ENCODE results near the gene ZBTB48.
A peak's percentile ranks its signal among the peaks of the same experiment; 100 is the strongest.

The ZBTB48 gene

DNA sequence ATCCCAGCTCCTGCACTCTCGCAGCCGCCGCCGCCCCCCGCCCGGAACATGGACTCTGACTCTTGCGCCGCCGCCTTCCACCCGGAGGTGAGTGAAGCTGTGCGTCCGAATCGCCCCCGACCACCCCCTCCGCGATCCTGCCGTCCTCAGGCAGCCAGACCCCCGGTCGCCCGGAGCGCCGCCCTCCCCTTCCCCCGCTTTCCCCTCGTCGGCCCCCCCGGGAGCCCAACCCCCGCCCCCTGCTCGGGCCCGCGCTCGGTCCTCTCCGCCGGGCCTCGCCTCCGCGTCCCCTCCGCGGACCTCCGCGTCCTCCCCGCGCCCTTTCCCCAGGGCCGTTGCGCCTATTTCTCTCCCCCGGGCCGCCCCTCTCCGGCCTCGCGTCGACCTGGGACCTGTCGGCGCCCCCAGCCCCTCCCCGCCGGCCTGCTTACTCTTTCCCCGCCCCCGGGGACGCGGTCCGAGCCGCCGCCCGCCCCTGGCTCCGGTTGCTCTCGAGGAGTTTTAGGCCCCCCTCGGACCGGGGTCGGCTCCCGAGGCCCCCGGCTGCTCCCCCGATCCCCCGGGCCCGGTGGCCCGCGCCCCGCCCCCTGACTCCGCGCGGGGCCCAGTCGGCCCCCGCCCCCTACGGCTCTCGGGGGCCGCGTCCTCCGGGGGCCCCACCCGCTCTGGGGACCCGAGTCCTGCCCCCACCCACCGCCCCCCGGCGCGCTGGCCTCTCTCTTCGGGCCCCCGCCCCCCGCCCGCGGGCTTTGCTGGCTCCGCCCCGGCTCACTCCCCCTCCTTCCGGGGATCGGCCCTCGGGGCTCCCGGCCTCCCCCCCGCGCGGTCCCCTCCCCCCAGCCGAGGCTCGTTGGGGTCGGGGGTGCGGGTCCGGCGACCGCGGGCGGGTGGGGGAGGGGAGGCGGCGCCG, 34.5 kb downstream of the ZBTB48 start:
- peak; percentile 55 for DNase-seq

DNA sequence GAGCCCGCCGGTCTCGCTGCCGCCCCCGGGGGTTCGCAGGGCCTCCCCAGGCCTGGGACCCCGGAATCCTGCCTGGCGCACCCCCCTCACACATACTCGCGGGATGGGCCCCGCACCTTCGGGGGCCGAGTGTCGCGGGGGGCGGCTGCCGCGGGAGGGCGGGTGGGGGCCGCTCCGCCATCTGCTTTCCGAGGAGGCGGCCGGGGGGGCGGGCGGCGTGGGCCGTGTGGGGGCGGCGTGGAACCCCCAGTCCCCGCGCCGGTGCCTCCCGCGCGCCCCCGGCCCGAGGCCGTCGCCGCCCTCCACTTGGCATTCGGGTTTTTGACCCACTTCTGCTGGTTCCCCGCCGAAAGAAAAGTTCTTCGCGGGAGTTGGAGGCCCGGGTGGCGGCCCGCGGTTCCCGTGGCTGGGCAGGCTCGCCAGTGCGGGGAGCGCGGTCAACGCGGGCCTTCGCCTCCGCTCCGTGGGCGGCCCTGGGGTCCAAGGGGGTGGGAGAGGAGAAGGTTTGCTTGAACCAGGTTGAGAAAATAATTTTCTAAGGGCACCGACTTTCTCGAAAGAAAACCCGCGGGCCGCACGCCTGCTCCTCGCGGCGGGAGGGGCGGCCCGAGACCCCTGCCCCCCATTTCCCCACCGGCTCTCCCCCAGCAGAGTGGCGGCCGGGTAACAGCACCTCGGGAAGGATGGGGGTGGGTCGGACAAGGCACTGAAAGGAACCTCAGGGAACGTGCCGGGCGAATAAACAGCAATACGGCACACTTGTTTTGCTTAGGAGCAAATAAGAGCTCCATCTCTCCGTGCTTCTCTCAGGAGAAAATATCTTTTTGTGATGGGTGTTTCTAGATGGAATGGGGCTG, 35.4 kb downstream of the ZBTB48 start:
- DNase-seq: no peak

DNA sequence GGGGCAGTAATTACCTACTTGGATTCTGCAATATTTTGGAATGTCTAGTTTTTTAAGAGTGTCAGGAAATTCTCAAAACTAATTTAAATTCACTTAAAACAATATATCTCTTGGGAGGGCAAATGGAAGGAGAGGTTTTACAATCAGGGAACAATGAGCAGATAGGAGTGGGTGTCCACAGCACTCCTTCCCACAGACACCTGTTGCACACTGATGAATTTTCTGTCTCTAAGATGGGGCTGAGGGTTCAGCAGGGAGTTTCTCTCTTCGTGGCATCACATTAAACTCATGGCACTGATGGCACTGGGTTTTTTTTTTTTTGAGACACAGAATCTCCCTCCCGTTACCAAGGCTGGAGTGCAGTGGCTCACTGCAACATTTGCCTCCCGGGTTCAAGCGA, 39.3 kb downstream of the ZBTB48 start:
- no peak for DNase-seq

DNA sequence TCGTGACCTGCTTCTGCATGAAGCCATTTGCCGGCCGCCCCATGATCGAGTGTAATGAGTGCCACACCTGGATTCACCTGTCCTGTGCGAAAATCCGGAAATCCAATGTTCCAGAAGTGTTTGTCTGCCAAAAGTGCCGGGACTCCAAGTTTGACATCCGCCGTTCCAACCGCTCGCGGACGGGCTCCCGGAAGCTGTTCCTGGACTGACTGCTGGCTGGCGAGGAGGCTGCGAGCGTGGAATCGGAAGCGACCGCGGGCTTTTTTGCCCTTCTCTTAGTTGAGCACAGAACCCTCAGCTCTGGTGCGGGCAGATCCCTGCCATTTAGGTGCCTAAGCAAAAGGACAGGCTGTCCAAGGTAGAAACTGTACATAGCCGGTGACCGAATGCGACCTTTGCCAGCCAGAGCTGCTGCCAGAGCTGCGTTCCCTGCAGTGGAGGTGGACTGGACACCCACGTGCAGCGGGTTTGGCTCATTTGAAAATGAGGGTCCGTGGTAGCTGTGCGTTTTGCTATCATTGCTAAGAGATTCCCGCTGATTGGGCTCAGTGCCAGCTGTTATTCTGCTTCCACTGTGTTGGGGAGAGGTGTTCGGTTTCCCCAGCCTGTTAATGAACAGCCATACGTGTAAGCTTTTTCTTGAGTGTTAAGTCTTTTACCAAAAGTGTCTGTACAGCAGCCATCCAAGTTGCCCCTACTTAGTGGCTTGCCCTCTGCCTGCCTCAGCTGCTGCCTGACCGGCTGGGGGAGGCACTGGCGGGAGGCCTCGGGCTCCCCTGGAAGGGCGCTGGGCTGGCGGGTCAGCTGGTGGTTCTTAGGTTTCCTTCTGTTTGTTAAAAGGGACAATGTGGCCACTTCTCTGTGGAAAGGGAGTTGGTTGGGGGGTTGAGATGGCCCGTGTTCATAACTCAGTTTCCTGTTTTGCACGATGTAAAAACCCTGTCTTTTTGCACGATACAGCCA, 41.9 kb downstream of the ZBTB48 start:
- no peak for DNase-seq

DNA sequence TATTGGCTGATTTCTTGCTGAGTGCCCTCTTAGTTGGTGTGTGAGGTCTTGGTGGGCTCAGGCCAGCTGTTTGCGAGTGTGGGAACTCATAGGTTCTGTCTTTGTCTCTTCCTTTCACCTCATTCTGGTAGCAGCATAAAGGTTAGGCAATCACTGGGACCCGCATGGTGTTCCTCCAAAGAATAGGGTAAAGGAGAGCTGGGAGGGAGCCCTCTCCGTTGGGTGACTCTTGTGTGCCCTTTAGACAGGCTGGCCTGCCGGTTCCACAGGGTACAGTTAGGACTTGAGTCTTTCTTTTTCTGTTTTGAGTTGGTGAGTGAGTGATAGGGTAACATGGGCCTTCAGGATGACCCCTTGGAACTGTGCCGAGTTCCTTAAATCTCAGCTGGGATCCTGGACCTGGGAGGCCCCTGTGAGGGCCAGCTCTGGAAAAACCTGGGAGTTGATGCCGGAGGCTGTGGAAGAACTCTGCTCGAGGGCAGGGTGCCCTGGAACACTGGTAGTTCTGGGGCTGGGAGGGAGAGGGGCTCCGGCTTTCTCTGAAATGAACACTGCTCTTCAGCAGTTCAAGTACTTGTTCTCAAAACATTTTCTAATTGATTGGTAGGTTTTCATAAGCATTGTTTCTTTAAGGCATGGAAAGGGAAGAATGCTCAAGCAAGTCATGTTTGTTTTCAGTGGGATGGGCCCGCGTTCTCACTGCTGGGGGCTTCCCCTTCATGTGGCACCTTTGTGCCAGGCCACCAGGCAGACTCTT, 42.8 kb downstream of the ZBTB48 start:
- no peak for DNase-seq

DNA sequence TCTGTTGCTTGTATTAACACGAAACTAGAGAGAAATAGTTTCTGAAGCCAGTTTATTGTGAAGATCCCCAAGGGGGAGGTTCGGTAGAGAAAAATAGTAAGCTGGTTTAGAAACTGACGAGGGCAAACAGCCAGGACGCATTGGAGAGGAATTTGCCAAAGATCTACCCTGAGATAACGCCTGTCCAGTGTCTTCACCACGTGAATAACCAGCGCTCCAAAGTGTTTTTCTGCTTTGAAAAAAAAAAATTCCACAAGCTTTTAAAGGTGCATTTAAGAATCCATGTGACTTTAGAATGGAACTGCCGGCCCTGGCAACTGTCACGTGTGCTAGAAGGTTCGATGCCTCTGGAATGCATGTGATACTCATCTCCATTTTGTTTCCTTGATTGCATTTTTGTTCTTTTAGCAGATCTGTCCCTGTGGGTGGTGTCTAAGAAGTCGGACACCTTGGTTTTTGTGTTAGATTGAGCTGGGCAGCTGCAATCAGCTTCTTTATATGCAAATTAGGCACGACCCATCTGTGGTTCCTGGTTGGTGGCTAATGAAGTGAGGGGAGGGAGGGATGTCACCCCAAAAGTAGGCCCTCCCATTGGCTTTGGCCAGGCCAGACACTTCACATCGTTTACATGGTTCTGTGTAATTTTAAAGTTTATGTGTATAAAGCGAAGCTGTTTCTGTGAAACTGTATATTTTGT, 43.6 kb downstream of the ZBTB48 start:
- no peak for DNase-seq

DNA sequence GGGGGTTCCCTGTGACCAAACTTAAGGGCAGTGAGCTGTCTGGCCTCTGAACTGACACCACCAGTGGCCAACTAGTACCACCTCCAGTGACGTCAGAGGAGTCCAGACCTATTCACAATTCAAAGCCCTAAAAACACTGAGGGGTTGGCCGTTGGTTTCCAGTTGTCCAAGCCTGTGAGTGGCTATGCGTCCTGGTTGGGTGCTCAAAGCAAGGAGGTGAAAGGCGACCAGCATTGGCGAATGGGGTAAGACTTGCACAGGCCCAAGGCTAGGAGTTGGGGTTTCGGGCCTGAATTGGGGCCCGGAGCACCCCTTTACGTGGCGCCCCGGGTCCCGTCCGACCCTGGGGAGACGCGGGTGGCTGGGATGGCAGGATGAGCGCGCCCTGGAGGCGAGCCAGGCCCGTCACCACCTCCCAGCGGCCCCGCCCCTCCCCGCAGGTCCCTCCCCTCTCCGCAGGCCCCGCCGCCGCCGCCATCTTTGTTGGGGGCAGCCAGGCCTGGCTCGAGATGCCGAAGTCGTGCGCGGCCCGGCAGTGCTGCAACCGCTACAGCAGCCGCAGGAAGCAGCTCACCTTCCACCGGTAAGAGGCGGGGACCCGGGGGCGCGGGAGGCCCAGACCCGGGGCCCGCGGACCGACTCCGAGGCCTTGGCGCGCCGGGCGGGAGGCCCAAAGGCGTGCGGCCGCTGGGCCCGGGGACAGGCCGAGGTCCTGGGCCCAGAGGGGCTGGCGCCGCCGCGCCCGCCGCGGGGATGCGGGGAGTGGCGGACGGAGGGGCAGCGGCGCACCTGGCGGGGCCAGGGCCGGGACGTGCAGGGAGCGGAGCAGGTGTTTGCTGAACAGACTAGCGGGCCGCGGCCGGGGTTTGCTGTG, 45.2 kb downstream of the ZBTB48 start, which contains the start of gene THAP3:
Gene THAP3, plus strand, starts transcription at position 159 of the 874 bp plus-strand sequence. Its CDS starts 351 bp downstream, at position 510.
- peak; percentile 86 for DNase-seq

DNA sequence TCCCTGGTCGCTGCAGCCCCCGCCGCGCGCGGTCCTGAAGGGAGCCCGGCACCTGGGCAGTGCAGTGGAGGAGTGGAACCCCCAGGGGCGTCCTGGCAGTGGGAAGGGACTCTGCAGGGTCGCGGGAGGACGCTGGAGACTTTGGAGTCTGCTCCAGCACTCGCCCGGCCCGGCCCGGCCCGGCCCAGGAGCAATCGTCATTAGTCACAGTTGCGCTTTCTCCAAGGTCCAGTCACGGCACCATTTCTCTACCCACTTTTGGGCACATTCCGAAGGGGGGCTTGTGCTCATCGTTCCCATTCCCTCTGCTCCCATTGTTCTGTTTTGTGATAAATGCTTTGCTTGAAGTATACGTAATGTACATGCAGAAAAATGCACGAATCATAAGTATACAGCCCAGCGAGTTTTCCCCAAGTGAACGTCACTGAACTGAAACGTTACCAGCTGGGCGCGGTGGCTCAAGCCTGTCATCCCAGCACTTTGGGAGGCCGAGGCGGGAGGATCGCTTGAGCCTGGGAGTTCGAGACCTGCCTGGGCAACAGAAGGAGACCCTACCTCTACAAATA, 45.9 kb downstream of the ZBTB48 start:
- DNase-seq: peak; percentile 76

DNA sequence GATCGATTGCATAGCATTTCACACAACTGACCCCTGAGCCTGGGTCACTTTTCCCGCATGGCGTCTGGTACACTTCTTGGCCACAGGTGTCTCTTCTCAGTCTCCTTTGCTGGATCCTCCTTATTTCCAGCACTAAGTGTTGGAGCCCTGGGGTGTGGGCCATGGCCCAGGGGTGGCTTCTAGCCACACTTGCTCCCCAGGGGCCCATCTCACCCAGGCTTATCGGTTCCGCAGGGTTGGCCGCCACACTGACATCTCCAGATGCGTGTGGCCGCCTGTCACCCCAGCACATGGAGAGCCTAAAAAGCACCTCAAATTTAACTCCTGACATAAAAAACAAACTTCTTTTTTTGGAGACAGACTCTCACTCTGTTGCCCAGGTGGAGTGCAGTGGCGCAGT, 47.2 kb downstream of the ZBTB48 start:
- no peak for DNase-seq

DNA sequence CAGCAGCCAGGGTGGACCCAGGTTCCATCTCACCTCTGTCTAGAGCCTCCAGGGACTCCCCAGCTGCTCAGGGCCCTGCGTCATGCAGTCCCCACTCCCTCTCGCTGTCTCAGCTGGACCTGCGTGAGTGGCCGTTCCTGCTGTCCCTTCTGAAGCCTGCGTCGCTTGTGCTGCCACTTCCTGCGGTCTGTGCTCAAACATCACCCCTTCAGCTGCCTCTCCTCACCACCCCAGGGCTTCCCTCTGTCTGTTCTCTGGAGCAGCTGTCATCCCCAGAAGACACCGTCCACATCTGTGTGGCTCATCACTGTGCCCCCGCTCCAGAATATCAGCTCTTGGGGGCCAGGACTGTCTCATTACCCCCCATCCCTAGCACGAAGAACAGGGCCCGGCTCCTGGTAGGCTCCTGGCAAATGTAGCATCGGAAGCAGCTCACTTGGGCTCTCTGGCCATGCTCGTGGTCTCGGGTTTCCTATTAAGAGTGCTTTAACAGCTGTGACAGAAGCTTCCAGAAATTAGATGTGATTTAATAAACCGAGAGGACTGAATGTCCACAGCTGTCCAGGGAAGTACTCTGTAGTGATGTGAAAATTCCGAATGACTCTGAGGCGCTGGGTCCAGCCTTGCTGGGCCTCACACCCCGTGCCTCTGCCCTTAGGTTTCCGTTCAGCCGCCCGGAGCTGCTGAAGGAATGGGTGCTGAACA, 48.2 kb downstream of the ZBTB48 start:
- no peak for DNase-seq

DNA sequence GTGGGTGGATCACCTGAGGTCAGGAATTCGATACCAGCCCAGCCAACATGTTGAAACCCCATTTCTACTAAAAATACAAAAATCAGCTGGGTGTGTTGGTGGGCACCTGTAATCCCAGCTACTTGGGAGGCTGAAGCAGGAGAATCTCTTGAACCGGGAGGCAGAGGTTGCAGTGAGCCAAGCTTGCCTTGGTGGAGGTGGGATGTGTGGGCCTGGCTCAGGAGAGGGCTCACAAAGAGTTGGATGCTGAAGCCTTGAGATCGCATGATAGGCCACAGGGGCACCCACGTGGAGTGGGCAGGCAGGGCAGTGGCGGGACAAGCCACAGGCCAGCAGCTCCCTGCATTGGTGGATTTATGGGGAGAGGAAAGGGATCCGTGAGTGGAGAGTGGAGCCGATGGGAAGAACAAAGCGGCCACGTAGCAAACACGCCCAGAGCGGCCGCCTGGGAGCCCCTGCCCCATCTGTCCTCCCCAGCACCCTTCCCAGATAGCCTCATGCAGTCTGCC, 49.2 kb downstream of the ZBTB48 start:
- DNase-seq: no peak

DNA sequence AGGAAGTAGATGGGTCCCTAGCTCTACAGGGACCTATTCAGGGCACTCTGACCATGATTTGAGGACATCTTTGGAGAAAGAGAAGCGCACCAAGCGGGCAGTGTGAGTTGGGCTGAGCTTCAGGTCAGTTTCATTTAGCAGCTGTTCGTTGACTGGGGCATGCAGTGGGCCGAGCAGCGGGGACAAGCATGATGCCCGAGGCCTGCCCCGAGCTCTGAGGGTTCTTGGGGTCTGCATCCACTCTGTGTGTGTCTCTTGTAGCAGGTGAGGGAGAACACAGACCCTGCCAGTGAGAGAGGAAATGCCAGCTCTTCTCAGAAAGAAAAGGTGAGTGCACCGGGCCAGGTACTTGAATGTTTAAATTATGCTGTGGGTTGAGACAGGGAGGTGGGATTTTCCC, 50.2 kb downstream of the ZBTB48 start:
- no peak for DNase-seq

DNA sequence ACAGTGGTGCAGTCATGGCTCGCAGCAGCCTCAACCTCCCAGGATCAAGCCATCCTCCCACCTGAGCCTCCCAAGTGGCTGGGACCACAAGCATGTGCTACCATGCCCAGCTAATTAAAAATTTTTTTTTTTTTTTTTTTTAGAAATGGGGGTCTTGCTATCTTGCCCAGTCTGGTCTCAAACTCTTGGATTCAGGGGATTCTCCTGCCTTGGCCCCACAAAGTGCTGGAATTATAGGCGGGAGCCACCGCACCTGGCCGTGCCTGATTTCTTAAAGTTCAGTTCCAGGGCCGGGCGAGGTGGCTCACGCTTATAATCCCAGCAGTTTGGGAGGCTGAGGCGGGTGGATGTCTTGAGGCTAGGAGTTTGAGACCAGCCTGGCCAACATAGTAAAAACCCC, 51.3 kb downstream of the ZBTB48 start:
- DNase-seq: no peak

DNA sequence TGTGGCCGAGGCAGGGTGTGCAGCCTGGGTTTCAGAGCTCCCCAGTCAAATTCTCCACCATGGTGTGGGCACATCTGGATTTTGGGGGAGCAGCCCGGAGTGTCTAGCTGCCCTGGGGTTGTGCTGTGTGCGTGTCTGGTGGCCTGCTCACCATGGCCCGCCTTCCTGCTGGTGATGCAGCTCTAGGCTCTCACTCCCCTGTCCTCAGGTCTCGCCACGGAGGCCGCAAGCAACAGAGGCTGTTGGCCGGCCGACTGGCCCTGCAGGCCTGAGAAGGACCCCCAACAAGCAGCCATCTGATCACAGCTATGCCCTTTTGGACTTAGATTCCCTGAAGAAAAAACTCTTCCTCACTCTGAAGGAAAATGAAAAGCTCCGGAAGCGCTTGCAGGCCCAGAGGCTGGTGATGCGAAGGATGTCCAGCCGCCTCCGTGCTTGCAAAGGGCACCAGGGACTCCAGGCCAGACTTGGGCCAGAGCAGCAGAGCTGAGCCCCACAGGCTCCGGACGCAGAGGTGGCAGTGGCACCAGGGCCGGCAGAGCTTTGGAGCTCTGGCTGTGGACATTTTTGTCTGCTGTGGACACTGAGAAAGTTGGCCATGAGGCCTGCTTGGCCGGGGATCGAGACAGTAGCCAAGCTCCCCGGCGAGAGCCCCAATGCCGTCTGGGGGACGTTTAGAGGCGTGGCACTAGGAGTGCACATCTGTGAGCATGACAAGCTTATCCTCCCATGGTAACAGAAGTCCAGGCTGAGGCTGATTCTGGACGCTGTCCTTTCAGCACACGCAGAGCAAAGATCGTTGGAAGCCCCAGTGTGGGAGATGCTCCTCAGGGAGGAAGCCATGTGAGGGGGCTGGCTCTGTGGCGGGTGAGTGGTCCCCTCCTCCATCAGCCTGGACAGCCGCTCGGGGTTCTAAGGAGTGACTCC, 53.1 kb downstream of the ZBTB48 start:
- no peak for DNase-seq

DNA sequence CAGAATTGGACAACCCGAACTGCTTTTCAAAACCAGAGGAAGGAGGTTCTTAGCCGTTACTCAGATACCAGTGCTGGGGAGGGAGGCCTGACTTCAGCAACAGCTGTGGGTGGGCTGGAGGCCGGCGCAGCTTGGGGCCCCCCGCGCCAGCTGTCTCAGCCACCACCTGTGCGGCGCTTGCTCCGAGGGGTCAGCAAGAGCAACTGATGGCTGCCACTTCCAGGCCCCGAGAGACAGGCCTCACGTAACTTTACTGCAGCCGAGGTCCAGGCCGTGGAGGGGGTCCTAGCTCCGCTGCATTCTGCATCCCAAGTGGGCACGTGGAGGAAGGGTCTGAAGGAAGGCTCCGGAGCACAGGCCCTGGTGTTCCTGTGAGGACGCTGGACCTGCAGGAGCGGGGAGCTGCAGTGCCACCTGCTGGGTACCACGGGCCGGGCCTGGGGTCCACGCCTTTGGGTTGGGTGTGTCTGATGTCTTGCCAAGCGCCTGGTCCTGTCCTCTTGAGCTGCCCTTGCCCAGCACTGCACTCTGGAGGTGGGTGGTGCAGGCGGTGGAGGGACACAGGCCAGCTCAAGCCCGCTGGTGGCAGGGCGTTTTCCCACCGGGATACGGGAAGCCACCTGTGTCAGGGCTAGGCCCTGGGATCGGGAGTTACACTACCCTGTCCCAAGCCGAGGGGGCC, 54.7 kb downstream of the ZBTB48 start:
- DNase-seq: peak; percentile 30

DNA sequence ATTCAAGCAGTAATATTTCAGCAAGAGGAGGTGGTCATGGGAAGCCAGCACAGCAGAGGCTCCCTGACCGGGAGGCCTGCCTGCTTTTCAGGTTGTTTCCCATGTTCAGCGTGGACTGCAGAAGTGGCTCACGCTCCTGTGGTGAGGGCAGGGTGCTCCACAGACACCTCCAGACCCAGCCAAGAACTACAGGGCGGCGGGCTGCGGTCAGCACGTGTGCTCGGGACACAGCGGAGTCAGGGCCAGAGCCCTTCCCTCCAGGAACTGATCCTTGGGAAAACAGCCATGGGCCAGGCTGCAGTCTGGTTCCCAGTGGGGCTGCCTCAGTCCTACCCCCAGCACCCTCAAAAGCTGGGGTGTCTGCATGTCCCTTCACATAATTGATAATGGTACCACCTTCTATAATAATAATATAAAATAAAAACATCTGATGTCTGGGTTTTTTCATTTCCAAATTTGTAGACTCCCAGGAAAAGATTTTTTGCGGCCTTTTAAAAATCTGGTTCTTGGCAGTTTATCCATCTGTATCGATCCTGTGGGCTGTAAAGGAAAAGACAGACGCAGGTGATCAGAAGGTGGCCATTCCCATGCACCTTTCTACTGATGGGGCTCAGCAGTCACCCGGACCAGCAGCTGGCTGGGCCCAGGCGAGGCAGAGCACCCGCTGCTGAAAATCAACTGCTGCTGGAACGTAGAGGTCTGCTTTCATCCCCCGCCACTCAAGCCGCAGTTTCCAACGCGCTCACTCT, 55.5 kb downstream of the ZBTB48 start:
- DNase-seq: no peak
